Testis (tissue), 2 donors: ENCODE data around the gene GPHN.

Experiments
- CTCF ChIP-seq, 3 experiments: fragments of 450-650 bp in 2 of 3; fragments of 200-600 bp in 1 of 3; sonication (generic) in 1 of 3; IDR thresholded peaks; one replicate each; pipeline ENCODE4 v1.5.1; 2016 to 2019; ENCODE audit warnings: antibody characterized with exemption in 3 of 3, mild to moderate bottlenecking in 2 of 3, moderate library complexity in 1 of 3
- POLR2A ChIP-seq: fragments of 450-650 bp; IDR thresholded peaks from one replicate; pipeline ENCODE4 v1.6.1; 2017; ENCODE audit warnings: antibody characterized with exemption, mild to moderate bottlenecking, moderate library complexity

- TF ChIP-seq CTCF (IDR thresholded peaks at IDR 0.05) (no peak), POLR2A (no peak)
Observed at GRCh38 chr14:67131691-67132090, 623.7 kb downstream of the GPHN start.
